ENCODE results near the gene TMBIM1. TPM values are rescaled to one million over a fixed set of nuclear protein-coding genes. Genes with fewer than 3 reads are reported as not detected.

TMBIM1 gene
- total RNA-seq, 1 experiment from 2014 or later = 168 TPM

GRCh38 chr2:218267259-218267658 lies 25.0 kb downstream of the TMBIM1 start:
- H3K27me3 Mint-ChIP-seq (ENCODE audit: insufficient read depth, unreplicated experiment) = no peaks in the 10 kb centered on the region
- Histone ChIP-seq H3K9me3 (no peaks in the 10 kb centered on the region), H3K36me3 (ENCODE audit: control insufficient read depth, insufficient read depth, low read length) (peaks cover 6% of the 10 kb centered on the region; the same call in 1 of the 2 replicates), H3K4me3 (ENCODE audit: low read depth, low read length) (no peak overlapping the region), H3K27me3 (replicated peaks; ENCODE audit: control insufficient read depth, insufficient read depth, low read length) (no peaks in the 10 kb centered on the region), H3K4me1 (peaks cover 20% of the 10 kb centered on the region)
- BruUV-seq (replicated peaks) = no TSS peak
- H3K4me3 Mint-ChIP-seq (ENCODE audit: unreplicated experiment) = no peak overlapping the region
- no peaks in the 10 kb centered on the region for H3K9me3 Mint-ChIP-seq (ENCODE audit: unreplicated experiment)
- no peak for TF ChIP-seq CTCF (IDR thresholded peaks at IDR 0.05; ENCODE audit: insufficient read depth in 1 of 2, low read depth in 1 of 2, low read length in 1 of 2, severe bottlenecking in 1 of 2, unreplicated experiment in 1 of 2)
- H3K4me1 Mint-ChIP-seq (ENCODE audit: low read depth, unreplicated experiment) = peaks cover 5% of the 10 kb centered on the region
- DNase-seq = no peak
- intact Hi-C loops (cut with micrococcal nuclease; ENCODE audit: unreplicated experiment) = no loop called here
- peaks cover 67% of the 10 kb centered on the region for H3K36me3 Mint-ChIP-seq (ENCODE audit: insufficient read depth, unreplicated experiment)
- POLR2A ChIA-PET = no interaction called here
- CTCF ChIA-PET = no interaction called here
- no peak overlapping the region for H3K27ac Mint-ChIP-seq (ENCODE audit: unreplicated experiment)

DNA sequence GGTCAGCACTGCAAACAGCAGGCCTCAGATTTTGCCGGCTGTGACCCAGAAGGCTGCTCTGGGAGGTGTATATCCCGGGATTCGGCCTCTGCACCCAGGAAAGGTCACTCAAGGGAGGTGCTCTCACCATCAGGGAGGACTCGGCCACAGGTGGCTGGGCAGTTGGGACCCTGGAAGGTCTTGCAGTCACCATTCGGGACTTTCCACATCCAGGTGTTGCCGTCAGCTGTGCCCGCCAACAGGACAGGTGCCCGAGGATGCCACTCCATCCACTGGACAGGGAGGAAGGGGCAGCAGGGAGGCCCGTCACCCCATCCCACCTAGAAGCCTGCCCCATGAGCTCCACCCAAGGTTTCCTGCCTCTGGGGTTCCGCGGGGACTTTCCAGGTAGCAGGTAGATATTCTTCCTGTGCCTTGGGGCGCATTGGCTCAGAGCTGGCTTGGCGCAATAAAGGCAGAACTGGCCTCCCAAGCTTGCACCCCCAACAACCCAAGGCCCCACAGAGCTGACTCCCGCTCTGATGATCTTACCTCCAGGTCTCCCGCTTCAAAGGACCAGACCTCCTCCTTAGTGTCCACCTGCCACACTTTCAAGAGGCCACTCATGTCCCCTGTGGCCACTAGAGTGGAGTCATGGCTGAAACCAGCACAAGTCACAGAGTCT lies 25.9 kb downstream of the TMBIM1 start:
- Histone ChIP-seq H3K9me3 (no peaks in the 10 kb centered on the region), H3K27me3 (replicated peaks; ENCODE audit: control insufficient read depth, insufficient read depth, low read length) (no peaks in the 10 kb centered on the region), H3K4me3 (ENCODE audit: low read depth, low read length) (no peak overlapping the region), H3K36me3 (ENCODE audit: control insufficient read depth, insufficient read depth, low read length) (peaks cover 6% of the 10 kb centered on the region; the same call in 1 of the 2 replicates), H3K4me1 (peaks cover 20% of the 10 kb centered on the region)
- no peaks in the 10 kb centered on the region for H3K4me1 Mint-ChIP-seq (ENCODE audit: low read depth, unreplicated experiment)
- BruUV-seq (replicated peaks) = no TSS peak
- TF ChIP-seq CTCF (IDR thresholded peaks at IDR 0.05; ENCODE audit: insufficient read depth in 1 of 2, low read depth in 1 of 2, low read length in 1 of 2, severe bottlenecking in 1 of 2, unreplicated experiment in 1 of 2) = no peak
- DNase-seq = no peak
- peak overlapping the region; percentile 55 for H3K27ac Mint-ChIP-seq (ENCODE audit: unreplicated experiment)
- H3K4me3 Mint-ChIP-seq (ENCODE audit: unreplicated experiment) = no peak overlapping the region
- peaks cover 62% of the 10 kb centered on the region for H3K36me3 Mint-ChIP-seq (ENCODE audit: insufficient read depth, unreplicated experiment)
- intact Hi-C loops (cut with micrococcal nuclease; ENCODE audit: unreplicated experiment) = no loop called here
- H3K9me3 Mint-ChIP-seq (ENCODE audit: unreplicated experiment) = no peaks in the 10 kb centered on the region
- no peaks in the 10 kb centered on the region for H3K27me3 Mint-ChIP-seq (ENCODE audit: insufficient read depth, unreplicated experiment)
- ChIA-PET CTCF (no interaction called here), POLR2A (no interaction called here)

DNA sequence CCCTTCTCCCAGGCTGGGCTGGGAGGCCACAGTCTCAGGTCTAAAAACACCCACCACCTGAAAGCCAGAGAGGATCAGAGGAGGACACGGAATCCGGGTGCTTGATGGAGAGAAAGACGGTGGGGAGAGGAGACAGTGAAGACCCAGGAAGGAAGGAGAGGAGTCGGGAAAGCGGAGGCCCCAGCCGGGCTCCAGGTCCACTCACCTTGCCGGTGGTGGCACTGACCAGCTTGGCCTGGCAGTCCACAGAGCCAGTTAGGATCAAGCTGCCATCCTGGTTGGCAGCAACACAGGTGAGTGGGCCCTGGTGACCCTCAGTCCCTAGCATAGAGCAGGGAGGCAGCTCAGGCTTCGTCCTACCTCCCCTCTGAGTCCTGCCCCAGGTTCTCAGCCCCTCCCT lies 26.7 kb downstream of the TMBIM1 start:
- H3K4me1 ChIP-seq = peaks cover 20% of the 10 kb centered on the region
- no peak overlapping the region for H3K4me3 Mint-ChIP-seq (ENCODE audit: unreplicated experiment)

More for the DNA sequence above, 26.7 kb downstream of the TMBIM1 start:
- ChIA-PET POLR2A (no interaction called here), CTCF (interaction anchor here (0.6 kb wide), 1 partner anchor 47 kb away, joined by 4 read pairs; no protein-coding TSS in a partner anchor)
- no peaks in the 10 kb centered on the region for H3K27me3 Mint-ChIP-seq (ENCODE audit: insufficient read depth, unreplicated experiment)
- H3K9me3 Mint-ChIP-seq (ENCODE audit: unreplicated experiment) = no peaks in the 10 kb centered on the region
- H3K27me3 ChIP-seq (replicated peaks; ENCODE audit: control insufficient read depth, insufficient read depth, low read length) = no peaks in the 10 kb centered on the region
- no peak for DNase-seq
- no peaks in the 10 kb centered on the region for H3K9me3 ChIP-seq
- peaks cover 5% of the 10 kb centered on the region for H3K4me1 Mint-ChIP-seq (ENCODE audit: low read depth, unreplicated experiment)
- H3K36me3 Mint-ChIP-seq (ENCODE audit: insufficient read depth, unreplicated experiment) = peaks cover 55% of the 10 kb centered on the region
- peak overlapping the region; percentile 55 for H3K27ac Mint-ChIP-seq (ENCODE audit: unreplicated experiment)
- peaks cover 6% of the 10 kb centered on the region; the same call in 1 of the 2 replicates for H3K36me3 ChIP-seq (ENCODE audit: control insufficient read depth, insufficient read depth, low read length)
- no peak for TF ChIP-seq CTCF (IDR thresholded peaks at IDR 0.05; ENCODE audit: insufficient read depth in 1 of 2, low read depth in 1 of 2, low read length in 1 of 2, severe bottlenecking in 1 of 2, unreplicated experiment in 1 of 2)
- H3K4me3 ChIP-seq (ENCODE audit: low read depth, low read length) = no peak overlapping the region
- BruUV-seq (replicated peaks) = no TSS peak
- intact Hi-C loops (cut with micrococcal nuclease; ENCODE audit: unreplicated experiment) = no loop called here

All from Caco-2 (cell line).